Activated naive CD8-positive, alpha-beta T cell treated with anti-CD3 and anti-CD28 coated beads, Interleukin-2, amount 50 U/mL, for 16 hours (primary cell): ENCODE data around the gene ITGA7.
A peak's percentile ranks its signal among the peaks of the same experiment; 100 is the strongest.

Experiments
- DNase-seq: peaks from one replicate; pipeline ENCODE4 v3.0.0-alpha.2; 2020; ENCODE audit warnings: low read depth, low spot score

Gene ITGA7

DNA sequence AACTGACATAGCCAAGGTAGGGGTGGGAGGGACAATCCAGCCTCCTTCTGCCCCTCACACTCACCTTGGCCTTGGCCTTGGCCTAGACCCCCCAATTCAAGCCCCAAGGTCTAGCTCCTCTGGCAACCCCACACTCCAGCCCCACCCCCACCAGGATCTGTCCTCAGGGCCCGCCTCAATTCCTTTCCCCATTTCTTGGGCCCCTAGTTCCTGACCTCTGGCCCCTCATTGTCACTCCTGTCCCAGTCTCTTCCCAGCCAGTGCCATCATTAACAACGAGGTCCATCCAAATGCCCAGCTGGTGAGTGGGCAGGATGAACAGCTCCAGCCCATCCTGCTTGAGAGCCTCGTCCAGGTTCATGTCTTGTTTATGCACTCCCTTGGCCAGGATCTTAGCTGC lies 28.4 kb upstream of the ITGA7 start:
- no peak for DNase-seq

DNA sequence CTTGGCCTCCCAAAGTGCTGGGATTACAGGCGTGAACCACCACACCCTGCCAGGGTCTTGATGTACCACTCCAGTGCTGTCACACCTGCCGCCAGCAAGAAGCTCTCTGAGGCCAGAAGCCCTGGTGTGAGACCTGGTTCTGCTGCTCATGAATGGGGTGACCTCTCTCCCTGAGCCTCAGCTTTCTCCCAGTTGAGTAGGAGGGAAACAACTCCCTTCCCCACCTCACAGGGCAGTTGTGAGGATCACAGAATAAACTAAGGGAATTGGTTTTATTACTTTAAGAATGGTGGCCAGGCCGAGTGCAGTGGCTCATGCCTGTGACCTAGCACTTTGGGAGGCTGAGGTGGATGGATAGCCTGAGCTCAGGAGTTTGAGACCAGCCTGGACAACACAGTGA lies 26.9 kb upstream of the ITGA7 start:
- no peak for DNase-seq

DNA sequence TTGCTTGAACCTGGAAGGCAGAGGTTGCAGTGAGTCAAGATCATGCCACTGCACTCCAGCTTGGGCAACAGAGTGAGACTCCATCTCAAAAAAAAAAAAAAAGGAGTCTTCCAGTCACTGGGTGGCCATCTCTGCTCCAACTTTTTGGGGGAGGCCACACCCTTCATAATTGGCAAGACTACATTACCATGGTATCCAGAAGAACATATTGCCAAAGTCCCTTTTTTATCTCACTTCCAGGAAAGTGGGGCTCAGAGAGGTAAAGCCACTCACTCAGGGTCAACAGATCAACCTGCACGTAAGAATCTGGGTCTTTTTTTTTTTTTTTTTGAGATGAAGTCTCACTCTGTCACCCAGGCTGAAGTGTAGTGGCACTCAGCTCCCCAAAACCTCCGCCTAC lies 26.2 kb upstream of the ITGA7 start:
- no peak for DNase-seq

DNA sequence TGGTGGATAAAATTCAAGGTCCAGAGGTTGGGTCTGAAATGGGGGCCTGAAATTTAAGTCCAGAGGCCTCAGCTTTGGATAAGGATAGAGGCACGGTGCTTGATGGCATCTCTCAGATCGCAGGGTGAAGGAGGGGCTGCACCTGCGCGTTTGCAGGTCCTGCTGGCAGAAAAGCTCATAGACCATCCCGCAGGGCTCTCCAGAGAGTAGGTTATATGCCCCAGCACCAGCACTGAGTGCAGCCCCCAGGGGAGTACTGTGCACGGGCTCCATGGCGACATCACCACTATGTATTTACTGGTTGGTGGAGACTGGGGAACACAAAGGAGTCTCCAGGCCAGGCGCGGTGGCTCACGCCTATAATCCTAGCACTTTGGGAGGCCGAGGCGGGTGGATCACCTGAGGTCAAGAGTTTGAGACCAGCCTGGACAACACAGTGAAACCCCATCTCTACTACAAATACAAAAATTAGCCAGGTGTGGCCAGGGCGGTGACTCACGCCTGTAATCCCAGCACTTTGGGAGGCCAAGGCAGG lies 25.4 kb upstream of the ITGA7 start:
- no peak for DNase-seq

DNA sequence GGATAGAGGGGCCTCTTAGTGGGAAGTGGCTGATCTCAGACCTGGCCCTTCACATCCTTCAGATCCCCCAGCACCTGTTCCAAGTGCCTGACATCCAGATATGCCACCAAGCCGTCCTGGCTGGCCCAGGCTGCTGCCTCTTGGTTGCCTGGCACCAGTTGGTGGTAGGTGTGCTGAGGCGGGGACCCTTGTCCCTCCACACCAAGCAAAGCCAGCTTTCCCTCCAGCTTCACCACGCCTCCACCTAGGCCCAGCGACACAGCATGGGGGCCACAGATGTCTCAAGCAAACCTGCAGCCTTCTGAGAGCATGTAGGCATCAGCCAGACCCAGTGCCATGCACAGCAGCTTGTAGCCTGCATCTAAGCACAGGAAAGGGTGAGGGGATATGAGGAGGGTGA lies 24.6 kb upstream of the ITGA7 start:
- no peak for DNase-seq

DNA sequence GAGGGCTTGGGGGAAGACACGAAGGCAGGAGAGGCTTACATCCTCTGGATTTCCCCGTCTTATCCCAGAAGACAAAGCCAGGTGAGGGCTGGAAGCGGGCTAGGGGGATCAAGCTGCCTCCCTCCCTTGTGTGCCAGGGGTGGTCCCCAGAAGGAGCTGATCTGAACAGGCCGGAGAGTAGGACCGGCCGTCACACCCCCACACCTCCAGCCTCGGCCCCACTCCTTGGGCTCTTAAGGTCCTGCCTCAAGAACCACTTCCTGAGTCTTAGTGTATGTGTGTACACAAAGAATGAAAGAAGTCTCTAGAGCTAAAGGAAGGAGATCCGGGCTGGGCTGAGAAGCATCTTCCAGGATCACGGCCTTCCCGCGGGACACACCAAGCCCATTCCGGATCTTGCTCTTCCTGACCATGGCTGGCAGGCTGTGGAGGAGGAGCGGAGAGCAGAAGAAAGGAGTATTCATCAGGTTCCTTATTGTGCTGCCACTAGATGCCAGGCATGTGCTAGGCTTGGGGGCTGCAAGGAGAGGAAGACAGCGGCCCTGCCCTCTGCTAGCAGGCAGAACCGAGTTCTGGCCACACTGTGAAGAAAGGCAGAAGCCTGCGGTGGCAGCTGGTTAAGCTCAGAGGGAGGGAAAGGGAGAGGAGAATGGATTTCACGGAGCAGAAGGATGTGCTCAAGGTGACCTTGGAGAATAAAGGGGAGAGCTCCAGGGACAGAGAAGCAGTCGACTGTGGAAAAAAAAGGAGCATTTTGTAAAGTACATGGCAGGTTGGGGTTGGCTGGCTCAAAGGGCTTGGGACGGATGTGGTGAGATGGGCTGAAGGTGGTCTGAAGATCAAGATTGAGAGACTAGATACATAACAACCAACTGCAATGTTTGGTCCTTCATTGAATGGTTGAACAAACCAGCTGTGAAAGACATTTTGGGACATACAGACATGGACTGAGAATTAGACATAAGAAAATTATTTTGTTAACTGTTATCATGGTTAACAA lies 22.4 kb upstream of the ITGA7 start:
- no peak for DNase-seq

DNA sequence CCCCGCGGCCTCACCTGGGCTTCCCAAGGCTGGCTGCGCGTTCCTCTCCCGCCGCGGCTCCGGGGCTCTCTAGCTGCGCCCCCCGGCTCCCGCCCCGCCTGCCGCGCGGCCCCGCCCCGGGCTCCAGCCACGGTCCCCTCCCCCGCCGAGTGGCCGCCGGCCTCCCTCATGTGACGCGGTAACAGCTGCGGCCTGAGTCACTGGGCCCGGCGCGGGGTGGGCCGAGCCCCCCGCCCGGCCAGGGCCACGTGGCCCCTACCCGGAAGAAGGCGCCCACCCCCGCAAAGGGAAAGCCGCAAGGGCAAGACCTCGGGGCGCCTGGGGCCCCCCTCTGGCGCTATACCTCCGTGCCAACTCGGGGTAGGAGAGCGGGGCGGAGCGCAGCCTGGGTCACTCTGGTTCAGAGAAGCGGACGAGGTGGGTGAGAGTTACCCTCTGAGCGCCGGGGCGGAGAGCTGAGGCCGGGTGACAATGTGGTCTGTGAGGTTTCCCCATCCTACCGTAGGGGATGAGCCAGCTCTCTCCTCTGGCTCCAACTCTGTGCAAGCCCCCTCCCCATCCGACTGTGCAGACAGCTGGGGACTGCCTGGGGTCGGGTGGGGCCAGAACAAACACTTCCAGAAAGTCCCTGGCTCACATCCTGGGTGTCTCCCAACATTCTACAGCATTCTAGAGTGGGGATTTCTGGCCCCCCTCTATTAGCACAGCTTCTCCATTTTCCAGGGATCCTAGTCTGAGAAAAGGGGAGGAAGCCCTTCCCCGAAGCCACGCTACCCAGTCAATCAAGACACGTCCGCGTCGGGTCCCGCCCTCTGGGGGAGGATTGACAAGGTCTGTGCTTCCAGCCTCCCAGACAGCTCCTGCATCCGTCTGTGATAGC lies 21.5 kb upstream of the ITGA7 start, which contains the start of gene CD63:
TSS of gene CD63 (minus strand) at position 71 of the 880 bp plus-strand sequence. CDS start 668 bp downstream, outside the sequence.
- peak; percentile 47 for DNase-seq

DNA sequence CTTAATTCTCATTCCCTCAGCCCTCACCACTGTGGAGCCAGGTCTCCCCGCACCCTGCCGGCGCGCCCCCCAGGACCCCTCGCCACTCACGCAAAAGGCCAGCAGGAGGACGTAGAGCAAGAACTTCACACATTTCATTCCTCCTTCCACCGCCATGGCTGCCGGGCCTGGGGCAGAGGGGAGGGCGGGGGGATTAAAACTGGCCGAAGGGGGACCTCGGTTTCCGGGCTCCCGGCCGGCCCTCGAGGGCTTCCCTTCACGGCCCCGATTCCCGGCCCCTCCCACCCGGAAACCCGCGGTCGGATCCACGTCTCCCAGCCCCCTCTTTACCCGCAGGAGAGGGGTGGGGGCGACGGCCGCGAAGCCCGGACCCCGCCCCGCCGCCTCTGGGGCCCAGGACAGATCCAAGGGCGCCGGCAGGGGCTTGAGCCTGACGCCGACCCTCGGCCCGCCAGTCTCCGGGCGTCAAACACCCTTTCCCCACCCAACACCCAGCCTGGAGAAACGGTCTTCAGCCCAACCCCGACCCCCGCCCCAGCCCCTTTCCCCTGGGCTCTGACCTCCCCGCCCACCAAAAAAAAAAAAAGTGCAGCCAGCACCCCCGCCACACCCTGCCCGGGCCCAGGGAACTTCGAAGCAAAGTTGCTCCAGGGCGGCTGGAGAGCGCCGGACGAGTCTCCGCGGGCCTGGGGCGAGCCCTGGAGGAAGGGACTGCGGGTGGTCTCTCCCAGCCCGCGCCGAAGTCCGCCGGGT lies 20.7 kb upstream of the ITGA7 start:
- no peak for DNase-seq

DNA sequence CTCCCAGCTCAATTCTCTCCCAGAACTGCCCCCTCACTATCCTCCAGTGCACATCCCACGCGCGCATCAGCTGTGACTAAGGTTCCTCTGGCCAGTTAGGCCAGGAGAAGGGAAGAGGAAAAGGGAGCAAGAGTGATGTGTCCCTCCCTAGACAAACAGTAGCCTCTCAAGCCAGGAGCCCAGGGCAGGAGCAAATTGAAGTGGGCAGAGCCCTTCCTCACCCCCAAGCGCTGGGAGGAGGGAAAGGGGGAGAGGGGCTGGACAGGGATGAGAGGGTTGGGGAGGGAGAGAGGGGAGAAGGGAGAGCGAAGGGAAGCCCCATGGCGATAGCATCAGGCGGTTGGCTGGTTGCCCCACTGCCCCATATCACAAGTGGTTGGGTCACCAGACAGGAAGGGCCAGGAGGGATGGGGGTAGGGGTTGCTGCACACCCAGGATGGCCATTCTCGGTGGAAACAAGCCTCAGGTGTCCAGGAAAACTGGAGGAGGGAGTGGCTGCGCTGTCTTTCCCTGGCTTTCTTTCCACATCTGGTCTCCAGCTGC lies 20.0 kb upstream of the ITGA7 start:
- no peak for DNase-seq

DNA sequence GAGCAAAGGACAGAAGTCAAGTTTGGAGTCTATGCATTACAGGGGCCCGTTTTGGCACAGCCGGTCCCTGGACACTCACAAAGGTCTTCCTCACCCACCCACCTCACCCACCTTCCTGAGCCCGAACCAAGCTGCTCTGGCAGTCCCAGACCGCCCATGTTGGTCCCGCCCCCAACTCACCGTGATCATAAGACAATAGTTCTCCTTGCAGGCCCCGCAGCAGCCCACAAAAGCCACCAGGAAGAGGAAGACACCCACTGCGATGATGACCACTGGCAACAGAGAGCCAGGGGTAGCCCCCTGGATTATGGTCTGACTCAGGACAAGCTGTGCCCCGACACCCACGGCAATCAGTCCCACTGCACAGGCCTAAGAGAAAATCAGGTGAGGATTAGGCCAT lies 19.3 kb upstream of the ITGA7 start:
- DNase-seq: no peak

DNA sequence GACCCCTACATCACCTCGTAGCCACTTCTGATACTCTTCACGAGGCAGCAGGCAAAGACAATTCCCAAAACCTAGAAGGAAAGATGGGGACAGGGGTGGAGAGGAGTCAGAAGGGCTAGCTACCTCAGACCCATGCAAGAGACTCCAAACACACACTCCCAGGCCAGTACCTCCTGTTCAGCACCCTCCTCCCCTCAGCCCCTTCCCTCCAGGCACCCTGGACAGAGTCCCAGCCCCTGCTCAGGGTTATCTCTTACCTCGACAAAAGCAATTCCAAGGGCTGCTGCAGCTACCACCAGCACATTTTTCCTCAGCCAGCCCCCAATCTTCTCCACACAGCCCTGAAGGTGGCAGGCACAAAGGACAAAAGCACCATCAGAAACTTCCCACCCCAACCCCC lies 17.9 kb upstream of the ITGA7 start:
- DNase-seq: no peak

DNA sequence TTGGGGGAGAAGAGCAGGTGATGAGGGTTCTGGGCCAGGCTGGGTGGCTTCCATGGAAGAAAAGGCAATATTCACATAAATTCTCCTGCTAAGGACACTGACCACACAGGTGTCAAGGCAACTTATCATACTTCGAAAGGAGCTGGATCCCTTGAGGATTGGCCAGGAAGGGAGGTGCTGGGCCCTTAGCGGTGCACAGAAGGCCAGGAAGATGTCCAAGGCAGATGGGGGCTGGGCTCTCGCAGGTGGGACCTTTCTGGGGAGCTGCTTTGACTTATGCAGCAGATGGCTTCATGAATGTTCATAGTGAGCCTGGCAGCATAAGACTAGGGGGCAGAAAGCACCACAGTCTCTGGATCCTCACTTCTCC lies 17.2 kb upstream of the ITGA7 start:
- no peak for DNase-seq

DNA sequence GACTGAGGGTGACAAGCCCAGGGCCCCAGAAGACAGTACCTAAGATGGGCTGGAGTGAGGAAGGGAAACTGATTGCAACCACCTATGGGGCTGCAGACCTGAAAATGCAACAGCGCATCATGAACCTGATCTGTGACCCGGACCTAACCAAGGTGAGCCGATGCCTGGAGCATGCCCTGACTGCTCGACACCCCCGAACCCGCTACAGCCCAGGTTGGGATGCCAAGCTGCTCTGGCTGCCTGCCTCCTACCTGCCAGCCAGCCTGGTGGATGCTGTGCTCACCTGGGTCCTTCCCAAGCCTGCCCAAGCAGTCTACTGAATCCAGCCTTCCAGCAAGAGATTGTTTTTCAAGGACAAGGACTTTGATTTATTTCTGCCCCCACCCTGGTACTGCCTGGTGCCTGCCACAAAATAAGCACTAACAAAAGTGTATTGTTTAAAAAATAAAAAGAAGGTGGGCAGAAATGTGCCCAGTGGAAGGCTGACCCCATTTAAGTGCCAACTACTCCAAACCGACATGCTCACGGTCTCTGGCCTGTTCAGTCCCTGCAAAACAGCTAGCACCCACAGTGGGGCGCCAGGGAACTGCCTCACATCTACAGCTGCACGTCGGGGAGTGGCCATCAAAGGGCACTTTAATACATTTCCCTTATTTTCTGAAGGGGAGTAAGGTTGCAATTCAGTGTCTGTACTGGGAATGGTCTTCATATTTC lies 16.7 kb upstream of the ITGA7 start:
- DNase-seq: no peak

DNA sequence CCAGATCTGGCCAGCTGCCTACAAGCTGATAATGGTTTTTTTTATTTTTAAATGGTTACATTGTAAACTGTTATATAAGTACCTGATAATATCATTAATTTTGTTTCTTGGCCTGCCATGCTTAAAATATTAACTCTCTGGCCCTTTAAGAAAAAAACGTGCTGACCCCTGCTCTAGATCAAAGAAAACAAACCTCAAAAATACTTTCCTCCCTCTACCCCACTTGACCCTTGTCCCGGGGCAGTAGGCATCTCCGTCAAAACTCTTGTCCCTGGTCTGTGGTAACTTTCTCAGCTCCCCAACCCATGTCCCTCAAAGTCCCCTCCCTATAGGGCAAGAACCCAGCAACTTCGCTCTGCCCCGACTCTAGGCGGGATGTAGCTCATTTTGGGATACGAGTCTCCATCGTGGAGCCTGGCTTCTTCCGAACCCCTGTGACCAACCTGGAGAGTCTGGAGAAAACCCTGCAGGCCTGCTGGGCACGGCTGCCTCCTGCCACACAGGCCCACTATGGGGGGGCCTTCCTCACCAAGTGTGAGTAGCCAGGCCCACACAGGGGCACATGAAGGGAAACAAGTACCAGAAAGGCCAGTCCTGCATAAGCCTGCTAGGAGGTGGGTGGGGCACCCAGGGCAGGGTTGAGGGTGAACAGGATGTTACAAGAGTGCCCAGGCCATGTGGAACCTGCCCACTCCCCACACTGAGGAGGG lies 16.0 kb upstream of the ITGA7 start:
- no peak for DNase-seq

DNA sequence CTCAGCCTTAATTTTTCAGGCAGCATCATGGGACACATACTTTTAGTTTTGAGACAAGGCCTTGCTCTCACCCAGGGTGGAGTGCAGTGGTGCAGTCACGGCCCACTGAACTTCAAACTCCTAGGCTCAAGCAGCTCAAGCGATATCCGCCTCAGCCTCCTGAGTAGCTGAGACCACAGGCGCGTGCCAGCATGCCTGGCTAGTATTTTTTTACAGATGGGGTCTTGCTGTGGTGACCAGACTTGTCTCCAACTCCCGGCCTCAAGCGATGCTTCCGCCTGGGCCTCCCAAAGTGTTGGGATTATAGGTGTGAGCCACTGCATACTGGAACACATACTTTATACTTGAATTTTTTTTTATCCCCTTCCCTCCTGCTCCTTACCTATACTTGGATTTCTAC lies 15.2 kb upstream of the ITGA7 start:
- no peak for DNase-seq

DNA sequence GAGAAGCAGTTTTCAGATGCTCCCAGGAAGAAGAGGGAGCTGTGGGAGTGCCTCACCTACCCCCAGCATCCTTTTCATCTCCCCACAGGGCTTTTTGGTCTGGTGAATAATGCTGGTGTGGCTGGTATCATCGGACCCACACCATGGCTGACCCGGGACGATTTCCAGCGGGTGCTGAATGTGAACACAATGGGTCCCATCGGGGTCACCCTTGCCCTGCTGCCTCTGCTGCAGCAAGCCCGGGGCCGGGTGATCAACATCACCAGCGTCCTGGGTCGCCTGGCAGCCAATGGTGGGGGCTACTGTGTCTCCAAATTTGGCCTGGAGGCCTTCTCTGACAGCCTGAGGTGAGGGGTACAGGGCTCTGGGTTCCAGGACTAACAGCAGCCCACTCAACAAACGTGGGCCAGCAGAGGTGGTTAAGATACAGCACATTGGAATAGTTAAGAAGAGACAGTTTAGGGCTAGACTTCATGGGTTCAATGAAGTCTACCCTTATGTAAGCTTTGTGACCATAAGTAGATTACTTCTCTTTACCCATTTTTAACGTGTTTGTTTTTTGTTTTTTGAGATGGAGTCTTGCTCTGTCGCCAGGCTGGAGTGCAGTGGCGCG lies 14.0 kb upstream of the ITGA7 start:
- DNase-seq: no peak

DNA sequence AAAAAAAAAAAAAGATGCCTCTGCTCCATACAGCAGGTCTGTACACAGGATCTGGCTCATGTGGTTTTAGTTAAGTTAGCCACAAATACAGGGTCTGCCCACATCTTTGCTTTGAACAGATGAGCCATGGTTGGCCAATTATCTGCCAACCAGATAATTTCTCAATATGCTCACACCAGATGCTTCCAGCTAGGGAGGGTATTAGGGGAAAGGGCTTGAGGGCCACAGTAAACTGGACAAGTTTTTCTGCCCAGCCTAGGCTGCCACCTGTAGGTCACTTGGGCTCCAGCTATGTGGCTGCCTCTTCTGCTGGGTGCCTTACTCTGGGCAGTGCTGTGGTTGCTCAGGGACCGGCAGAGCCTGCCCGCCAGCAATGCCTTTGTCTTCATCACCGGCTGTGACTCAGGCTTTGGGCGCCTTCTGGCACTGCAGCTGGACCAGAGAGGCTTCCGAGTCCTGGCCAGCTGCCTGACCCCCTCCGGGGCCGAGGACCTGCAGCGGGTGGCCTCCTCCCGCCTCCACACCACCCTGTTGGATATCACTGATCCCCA lies 13.3 kb upstream of the ITGA7 start:
- DNase-seq: no peak

DNA sequence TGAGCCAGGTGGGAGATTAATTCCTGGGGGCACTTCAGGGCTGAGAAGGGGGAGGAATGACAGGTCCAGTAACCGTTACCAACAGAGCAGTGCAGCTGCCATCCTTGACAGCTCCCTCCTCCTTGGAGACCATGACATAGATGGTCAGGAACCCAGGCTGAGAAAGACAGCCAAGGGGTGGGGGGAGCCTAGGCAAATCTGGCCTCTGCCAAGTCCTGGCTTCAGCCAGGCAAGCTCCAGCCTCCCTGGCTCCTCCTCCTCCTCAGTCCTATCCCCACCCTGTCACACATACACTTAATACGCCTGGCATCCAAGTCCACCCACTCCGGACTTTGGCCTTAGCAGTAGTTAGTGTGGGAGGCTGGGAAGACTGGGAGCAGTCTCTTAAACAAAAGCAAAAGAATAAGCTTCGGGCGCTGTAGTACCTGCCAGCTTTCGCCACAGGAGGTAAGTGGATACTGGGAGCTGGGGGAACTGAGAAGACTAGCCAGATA lies 12.4 kb upstream of the ITGA7 start, which contains the start of gene RDH5:
TSS of gene RDH5 (plus strand) at position 323 of the 494 bp plus-strand sequence. CDS start 792 bp downstream, outside the sequence.
- no peak for DNase-seq

DNA sequence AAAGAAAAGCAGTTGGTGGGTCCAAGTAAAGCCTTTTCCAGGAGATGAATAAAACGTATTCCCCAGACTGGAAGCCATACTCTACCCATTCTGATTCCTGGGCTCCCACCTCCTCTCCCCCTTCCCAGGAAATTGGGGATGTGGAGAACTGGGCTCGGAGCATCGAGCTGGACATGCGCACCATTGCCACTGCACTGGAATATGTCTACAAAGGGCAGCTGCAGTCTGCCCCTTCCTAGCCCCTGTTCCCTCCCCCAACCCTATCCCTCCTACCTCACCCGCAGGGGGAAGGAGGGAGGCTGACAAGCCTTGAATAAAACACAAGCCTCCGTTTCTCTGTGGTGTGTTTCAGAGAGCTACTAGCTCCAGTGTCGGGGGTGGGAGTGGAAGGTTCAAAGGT lies 11.7 kb upstream of the ITGA7 start:
- DNase-seq: no peak
